HepG2 (cell line): ENCODE results near the gene MTIF2. TPM values are rescaled to one million over a fixed set of nuclear protein-coding genes. Genes with fewer than 3 reads are reported as not detected.

ENCODE experiments used
- ARNT2 ChIP-seq: sonication (generic); formaldehyde crosslinking; IDR thresholded peaks from 2 replicates; pipeline ENCODE4 v1.8.0; 2022; ENCODE audit warnings: mild to moderate bottlenecking, low read depth, missing genetic modification reagents, moderate library complexity
- FOXP1 ChIP-seq, 2 experiments: fragments of 450-650 bp in 1 of 2; IDR thresholded peaks; 2 replicates each; pipeline ENCODE4 v1.6.1; 2017 to 2018; ENCODE audit warnings: antibody characterized with exemption in 1 of 2
- MTA1 ChIP-seq: sonication (generic); formaldehyde crosslinking; IDR thresholded peaks from 2 replicates; pipeline ENCODE4 v1.4.0; 2020; ENCODE audit warnings: missing genetic modification reagents, mild to moderate bottlenecking, borderline replicate concordance
- MXD4 ChIP-seq: IDR thresholded peaks from 2 replicates; pipeline ENCODE4 v1.6.1; 2016; ENCODE audit warnings: mild to moderate bottlenecking, missing biosample characterization, missing genetic modification reagents
- MYC ChIP-seq: sonication (generic); formaldehyde crosslinking; IDR thresholded peaks from 2 replicates; pipeline ENCODE4 v1.9.0; 2021; ENCODE audit warnings: missing genetic modification reagents, borderline replicate concordance
- NFIC ChIP-seq: IDR thresholded peaks from 2 replicates; pipeline ENCODE4 v1.6.1; 2012; ENCODE audit warnings: mild to moderate bottlenecking, low read length, inconsistent platforms
- RARG ChIP-seq: sonication (generic); formaldehyde crosslinking; IDR thresholded peaks from 2 replicates; pipeline ENCODE4 v1.4.0; 2020; ENCODE audit warnings: low read depth, mild to moderate bottlenecking, missing genetic modification reagents
- RBM39 ChIP-seq: fragments of 200-400 bp; formaldehyde crosslinking; IDR thresholded peaks from one replicate; pipeline ENCODE4 v1.6.1; 2018; ENCODE audit warnings: antibody characterized with exemption, mild to moderate bottlenecking, low read depth, low read length; ENCODE audit not compliant: poor library complexity, severe bottlenecking
- SOX5 ChIP-seq: IDR thresholded peaks from 2 replicates; pipeline ENCODE4 v1.6.1; 2016; ENCODE audit warnings: borderline replicate concordance
- U2AF1 ChIP-seq: fragments of 200-400 bp; formaldehyde crosslinking; optimal IDR thresholded peaks from 2 replicates; pipeline ENCODE3; 2017; ENCODE audit warnings: mild to moderate bottlenecking, low read depth, low read length
- ZNF329 ChIP-seq: sonication (generic); formaldehyde crosslinking; IDR thresholded peaks from 2 replicates; pipeline ENCODE4 v1.9.0; 2021; ENCODE audit warnings: low read depth, mild to moderate bottlenecking, missing genetic modification reagents
- ZNF557 ChIP-seq: sonication (generic); formaldehyde crosslinking; IDR thresholded peaks from 2 replicates; pipeline ENCODE4 v1.4.0; 2020; ENCODE audit warnings: missing genetic modification reagents
- ZNF616 ChIP-seq: sonication (generic); formaldehyde crosslinking; IDR thresholded peaks from 2 replicates; pipeline ENCODE4 v1.5.0; 2020; ENCODE audit warnings: low read depth, mild to moderate bottlenecking, missing genetic modification reagents
- ZNF878 ChIP-seq: sonication (generic); formaldehyde crosslinking; IDR thresholded peaks from 2 replicates; pipeline ENCODE4 v1.8.1; 2023; ENCODE audit warnings: mild to moderate bottlenecking, missing genetic modification reagents, moderate library complexity
- polyA plus RNA-seq, 8 experiments: library from polyadenylated mRNA; depleted of rRNA in 3 of 8; stranded (reverse) in 7 of 8; unstranded in 1 of 8; fragments of >200 nt; fragmentation: Illumina TruSeq in 4 of 8; extraction: Trizol in 4 of 8; gene quantifications; 2 replicates each; pipeline versions ENCODE4 v1.2.1 to v1.2.3, GENCODE V29; 2011 to 2016; ENCODE audit warnings: low read depth in 4 of 8, missing spikeins in 1 of 8, mixed read lengths in 1 of 8; ENCODE audit not compliant: insufficient read depth in 1 of 8
- total RNA-seq, 5 experiments: library from RNA; depleted of rRNA; stranded (reverse); fragments of >200 nt; fragmentation: Illumina TruSeq; extraction: Trizol; gene quantifications; 2 replicates each; pipeline ENCODE4 v1.2.3, GENCODE V29; 2016; ENCODE audit warnings: low read depth in 1 of 5
- TF ChIP-seq, protein P1 (sequence below): sonication (generic); formaldehyde crosslinking; IDR thresholded peaks from 2 replicates; pipeline ENCODE4 v1.4.0; 2020; ENCODE audit warnings: missing genetic modification reagents, mild to moderate bottlenecking, borderline replicate concordance
- TF ChIP-seq, protein P2 (sequence below): sonication (generic); formaldehyde crosslinking; IDR thresholded peaks from 2 replicates; pipeline ENCODE4 v1.4.0; 2020; ENCODE audit warnings: mild to moderate bottlenecking, missing genetic modification reagents
- TF ChIP-seq, protein P3 (sequence below): sonication (generic); formaldehyde crosslinking; IDR thresholded peaks from 2 replicates; pipeline ENCODE4 v1.4.0; 2020; ENCODE audit warnings: mild to moderate bottlenecking, low read depth, missing genetic modification reagents
- TF ChIP-seq, protein P4 (sequence below): IDR thresholded peaks from 2 replicates; pipeline ENCODE4 v1.6.1; 2016; ENCODE audit warnings: low read depth, borderline replicate concordance
- TF ChIP-seq, protein P5 (sequence below): sonication (generic); formaldehyde crosslinking; IDR thresholded peaks from 2 replicates; pipeline ENCODE4 v1.4.0; 2020; ENCODE audit warnings: missing genetic modification reagents; ENCODE audit errors: not compliant biosample characterization
- TF ChIP-seq, protein P6 (sequence below): sonication (generic); formaldehyde crosslinking; IDR thresholded peaks from 2 replicates; pipeline ENCODE4 v1.8.0; 2022; ENCODE audit warnings: mild to moderate bottlenecking, missing genetic modification reagents, borderline replicate concordance

Gene MTIF2
- total and polyA plus RNA-seq, 2 of the 13 experiments (the other 11 are each of a cell fraction or from before 2014, with no cell fraction given): 32.1 to 92.1 TPM

DNA sequence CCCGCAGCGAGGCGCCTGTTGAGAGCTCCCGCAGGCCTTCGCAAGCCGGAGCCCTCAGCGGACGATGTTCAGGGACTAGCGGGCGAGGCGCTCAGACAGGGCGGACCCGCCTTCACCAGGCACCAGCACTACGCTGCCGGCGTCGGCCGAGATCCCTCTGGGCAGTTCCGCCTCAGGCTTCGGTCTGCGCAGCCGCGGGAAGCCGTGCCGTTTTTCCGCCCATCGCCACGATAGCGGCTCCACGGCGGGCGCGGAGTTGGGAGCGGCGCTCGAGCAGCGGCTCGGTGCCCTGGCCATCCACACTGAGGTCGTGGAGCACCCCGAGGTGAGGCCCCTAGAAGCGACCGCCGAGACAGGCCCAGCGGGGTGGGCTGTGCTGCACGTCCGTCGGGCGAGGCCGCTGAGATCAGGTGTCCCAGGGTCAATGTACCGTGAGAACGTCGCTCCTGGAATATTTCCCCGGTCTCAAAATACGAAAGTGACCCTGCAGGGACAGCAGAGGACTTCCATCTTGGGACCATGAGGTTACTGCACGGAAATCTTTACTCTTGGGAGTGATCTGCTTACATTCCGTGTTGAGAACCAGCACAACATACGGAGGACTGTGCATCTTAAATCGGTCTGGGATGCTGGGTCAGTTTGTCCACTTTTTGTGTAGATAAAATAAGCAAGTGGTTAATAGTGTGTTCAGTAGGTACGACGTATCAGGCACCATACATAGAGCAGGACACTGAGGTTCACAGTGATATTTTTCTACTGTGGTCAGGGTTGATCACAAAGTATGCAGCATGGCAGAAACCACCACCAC, 13.3 kb upstream of the MTIF2 start (continued):
- TF ChIP-seq, protein P1, sequence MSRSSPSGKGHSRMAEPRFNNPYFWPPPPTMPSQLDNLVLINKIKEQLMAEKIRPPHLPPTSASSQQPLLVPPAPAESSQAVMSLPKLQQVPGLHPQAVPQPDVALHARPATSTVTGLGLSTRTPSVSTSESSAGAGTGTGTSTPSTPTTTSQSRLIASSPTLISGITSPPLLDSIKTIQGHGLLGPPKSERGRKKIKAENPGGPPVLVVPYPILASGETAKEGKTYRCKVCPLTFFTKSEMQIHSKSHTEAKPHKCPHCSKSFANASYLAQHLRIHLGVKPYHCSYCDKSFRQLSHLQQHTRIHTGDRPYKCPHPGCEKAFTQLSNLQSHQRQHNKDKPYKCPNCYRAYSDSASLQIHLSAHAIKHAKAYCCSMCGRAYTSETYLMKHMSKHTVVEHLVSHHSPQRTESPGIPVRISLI (CRISPR knock-in tag): peak; percentile 73; the same call in 1 of the 2 replicates
- TF ChIP-seq FOXP1 (IDR thresholded peaks at IDR 0.05): no peak
- TF ChIP-seq FOXP1 (CRISPR knock-in tag; IDR thresholded peaks at IDR 0.05): no peak
- peak; percentile 96 for TF ChIP-seq ZNF616 (CRISPR knock-in tag)
- TF ChIP-seq MXD4 (CRISPR knock-in tag): peak; percentile 81
- peak; percentile 94 for TF ChIP-seq MYC (CRISPR knock-in tag)
- TF ChIP-seq, protein P2, sequence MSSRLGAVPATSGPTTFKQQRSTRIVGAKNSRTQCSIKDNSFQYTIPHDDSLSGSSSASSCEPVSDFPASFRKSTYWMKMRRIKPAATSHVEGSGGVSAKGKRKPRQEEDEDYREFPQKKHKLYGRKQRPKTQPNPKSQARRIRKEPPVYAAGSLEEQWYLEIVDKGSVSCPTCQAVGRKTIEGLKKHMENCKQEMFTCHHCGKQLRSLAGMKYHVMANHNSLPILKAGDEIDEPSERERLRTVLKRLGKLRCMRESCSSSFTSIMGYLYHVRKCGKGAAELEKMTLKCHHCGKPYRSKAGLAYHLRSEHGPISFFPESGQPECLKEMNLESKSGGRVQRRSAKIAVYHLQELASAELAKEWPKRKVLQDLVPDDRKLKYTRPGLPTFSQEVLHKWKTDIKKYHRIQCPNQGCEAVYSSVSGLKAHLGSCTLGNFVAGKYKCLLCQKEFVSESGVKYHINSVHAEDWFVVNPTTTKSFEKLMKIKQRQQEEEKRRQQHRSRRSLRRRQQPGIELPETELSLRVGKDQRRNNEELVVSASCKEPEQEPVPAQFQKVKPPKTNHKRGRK (CRISPR knock-in tag): peak; percentile 90
- TF ChIP-seq, protein P3, sequence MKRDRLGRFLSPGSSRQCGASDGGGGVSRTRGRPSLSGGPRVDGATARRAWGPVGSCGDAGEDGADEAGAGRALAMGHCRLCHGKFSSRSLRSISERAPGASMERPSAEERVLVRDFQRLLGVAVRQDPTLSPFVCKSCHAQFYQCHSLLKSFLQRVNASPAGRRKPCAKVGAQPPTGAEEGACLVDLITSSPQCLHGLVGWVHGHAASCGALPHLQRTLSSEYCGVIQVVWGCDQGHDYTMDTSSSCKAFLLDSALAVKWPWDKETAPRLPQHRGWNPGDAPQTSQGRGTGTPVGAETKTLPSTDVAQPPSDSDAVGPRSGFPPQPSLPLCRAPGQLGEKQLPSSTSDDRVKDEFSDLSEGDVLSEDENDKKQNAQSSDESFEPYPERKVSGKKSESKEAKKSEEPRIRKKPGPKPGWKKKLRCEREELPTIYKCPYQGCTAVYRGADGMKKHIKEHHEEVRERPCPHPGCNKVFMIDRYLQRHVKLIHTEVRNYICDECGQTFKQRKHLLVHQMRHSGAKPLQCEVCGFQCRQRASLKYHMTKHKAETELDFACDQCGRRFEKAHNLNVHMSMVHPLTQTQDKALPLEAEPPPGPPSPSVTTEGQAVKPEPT (CRISPR knock-in tag): peak; percentile 88
- peak; percentile 94 for TF ChIP-seq ARNT2 (CRISPR knock-in tag)
- TF ChIP-seq, protein P4, sequence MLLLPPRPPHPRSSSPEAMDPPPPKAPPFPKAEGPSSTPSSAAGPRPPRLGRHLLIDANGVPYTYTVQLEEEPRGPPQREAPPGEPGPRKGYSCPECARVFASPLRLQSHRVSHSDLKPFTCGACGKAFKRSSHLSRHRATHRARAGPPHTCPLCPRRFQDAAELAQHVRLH: peak; percentile 69; the same call in 1 of the 2 replicates
- no peak for TF ChIP-seq ZNF557 (CRISPR knock-in tag)
- TF ChIP-seq RBM39: peak; percentile 92
- peak; percentile 91; the same call in 1 of the 2 replicates for TF ChIP-seq MTA1 (CRISPR knock-in tag)
- TF ChIP-seq, protein P5, sequence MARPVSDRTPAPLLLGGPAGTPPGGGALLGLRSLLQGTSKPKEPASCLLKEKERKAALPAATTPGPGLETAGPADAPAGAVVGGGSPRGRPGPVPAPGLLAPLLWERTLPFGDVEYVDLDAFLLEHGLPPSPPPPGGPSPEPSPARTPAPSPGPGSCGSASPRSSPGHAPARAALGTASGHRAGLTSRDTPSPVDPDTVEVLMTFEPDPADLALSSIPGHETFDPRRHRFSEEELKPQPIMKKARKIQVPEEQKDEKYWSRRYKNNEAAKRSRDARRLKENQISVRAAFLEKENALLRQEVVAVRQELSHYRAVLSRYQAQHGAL (CRISPR knock-in tag): peak; percentile 93
- TF ChIP-seq U2AF1: no peak
- peak; percentile 77 for TF ChIP-seq SOX5 (CRISPR knock-in tag)
- TF ChIP-seq RARG (CRISPR knock-in tag): 0 out of 2 replicates have a peak, but pooled peaks have one; percentile 12
- peak; percentile 93 for TF ChIP-seq ZNF329 (CRISPR knock-in tag)
- TF ChIP-seq ZNF878 (CRISPR knock-in tag): peak; percentile 96; the same call in 1 of the 2 replicates
- TF ChIP-seq, protein P6, sequence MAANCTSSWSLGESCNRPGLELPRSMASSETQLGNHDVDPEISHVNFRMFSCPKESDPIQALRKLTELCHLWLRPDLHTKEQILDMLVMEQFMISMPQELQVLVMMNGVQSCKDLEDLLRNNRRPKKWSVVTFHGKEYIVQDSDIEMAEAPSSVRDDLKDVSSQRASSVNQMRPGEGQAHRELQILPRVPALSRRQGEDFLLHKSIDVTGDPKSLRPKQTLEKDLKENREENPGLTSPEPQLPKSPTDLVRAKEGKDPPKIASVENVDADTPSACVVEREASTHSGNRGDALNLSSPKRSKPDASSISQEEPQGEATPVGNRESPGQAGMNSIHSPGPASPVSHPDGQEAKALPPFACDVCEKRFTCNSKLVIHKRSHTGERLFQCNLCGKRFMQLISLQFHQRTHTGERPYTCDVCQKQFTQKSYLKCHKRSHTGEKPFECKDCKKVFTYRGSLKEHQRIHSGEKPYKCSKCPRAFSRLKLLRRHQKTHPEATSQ (CRISPR knock-in tag): no peak
- TF ChIP-seq NFIC: no peak
